Posterior cingulate gyrus (tissue), 11 donors: ENCODE data around the gene CYB561D2.

Experiments
- DNase-seq, 10 donors: peaks; one replicate each; pipeline versions ENCODE4 v3.0.0 to v3.0.0-alpha.2; 2020 to 2021; ENCODE audit warnings: mixed read lengths in 3 of 10
- intact Hi-C: fragments of 100-400 bp; cut with DNase I; formaldehyde crosslinking; loops from one replicate; pipeline ENCODE4 v1.15.1; 2023

Gene CYB561D2

GRCh38 chr3:50383750-50384149 is 33.1 kb downstream of the CYB561D2 start:
- no peak for DNase-seq
- intact Hi-C loops, result no loop called here

- intact Hi-C loops, result no loop called here
These were observed 35.1 kb downstream of the CYB561D2 start for GRCh38 chr3:50385754-50386153.

GRCh38 chr3:50388016-50388719 is 37.5 kb downstream of the CYB561D2 start:
- intact Hi-C loops, result no loop called here
- DNase-seq, result peak in 3 of 10 donors; percentile 22 to 88 (median 34)

More at GRCh38 chr3:50385754-50386153, 35.1 kb downstream of the CYB561D2 start:
- DNase-seq, result no peak

GRCh38 chr3:50388720-50389413 is 38.2 kb downstream of the CYB561D2 start:
- no peak for DNase-seq
- intact Hi-C loops, result no loop called here

GRCh38 chr3:50389414-50389767 is 38.7 kb downstream of the CYB561D2 start:
- intact Hi-C loops, result no loop called here
- no peak for DNase-seq

- intact Hi-C loops, result no loop called here
- peak; percentile 31 to 92 (median 58) for DNase-seq
These were observed 40.0 kb downstream of the CYB561D2 start for GRCh38 chr3:50390508-50391224.

GRCh38 chr3:50392101-50392715 is 41.5 kb downstream of the CYB561D2 start:
- DNase-seq, result peak in 5 of 10 donors; percentile 16 to 88 (median 45)
- intact Hi-C loops, result no loop called here

- no peak for DNase-seq
- intact Hi-C loops, result no loop called here
These were observed 42.4 kb downstream of the CYB561D2 start for GRCh38 chr3:50393061-50393460.

GRCh38 chr3:50395070-50395860 is 44.6 kb downstream of the CYB561D2 start:
- no peak for DNase-seq
- intact Hi-C loops, result no loop called here

- DNase-seq, result no peak
- intact Hi-C loops, result no loop called here
These were observed 45.8 kb downstream of the CYB561D2 start for GRCh38 chr3:50396502-50396901.

GRCh38 chr3:50401978-50402595 is 51.4 kb downstream of the CYB561D2 start:
- no peak for DNase-seq
- intact Hi-C loops, result no loop called here
